ENCODE measurements around the gene EVC2. TPM values are rescaled to one million over a fixed set of nuclear protein-coding genes. Genes with fewer than 3 reads are reported as not detected.

EVC2 gene
- polyA plus RNA-seq, 1 donor (not counting 4 experiments of a cell fraction or from before 2014, with no cell fraction given): 1.7 TPM

DNA sequence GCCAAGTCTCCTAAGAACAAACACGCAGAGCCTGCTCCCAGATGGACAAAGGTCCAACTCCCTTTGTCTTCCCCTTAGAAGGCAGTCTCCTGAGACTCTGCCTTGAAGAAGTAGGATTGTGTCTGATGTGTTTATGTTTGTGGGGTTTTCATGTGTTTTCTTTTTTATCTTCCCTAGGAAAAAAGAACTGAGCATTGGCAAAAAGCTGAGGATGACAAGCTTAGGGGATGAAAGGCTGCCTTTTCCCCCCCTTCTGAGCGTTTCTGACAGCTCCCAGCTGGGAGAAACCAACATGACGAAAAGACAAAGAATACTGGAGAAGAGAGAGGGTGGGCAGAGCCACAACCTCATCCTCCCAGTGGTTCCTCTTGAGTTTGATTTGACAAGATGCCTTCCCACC, 181.1 kb downstream of the EVC2 start:
- H3K4me3 ChIP-seq (ENCODE audit: control insufficient read depth in 2 of 3, extremely low read depth in 1 of 3, insufficient read depth in 2 of 3, low read depth in 1 of 3, low read length in 3 of 3): no peak overlapping the region
- FAIRE-seq (no peak), DNase-seq (ENCODE audit: low read depth, low spot score) (no peak)
- H3K4me1 ChIP-seq (ENCODE audit: control insufficient read depth, extremely low read depth, insufficient read depth, low read length): no peaks in the 10 kb centered on the region
- H3K9ac ChIP-seq (ENCODE audit: control insufficient read depth, extremely low read depth, insufficient read depth, low read length): no peak overlapping the region
- H3K79me2 ChIP-seq (ENCODE audit: control insufficient read depth, insufficient read depth, low read length): no peaks in the 10 kb centered on the region
- no peak overlapping the region for H2AFZ ChIP-seq (ENCODE audit: control insufficient read depth, low read length)
- TF ChIP-seq, protein P1, sequence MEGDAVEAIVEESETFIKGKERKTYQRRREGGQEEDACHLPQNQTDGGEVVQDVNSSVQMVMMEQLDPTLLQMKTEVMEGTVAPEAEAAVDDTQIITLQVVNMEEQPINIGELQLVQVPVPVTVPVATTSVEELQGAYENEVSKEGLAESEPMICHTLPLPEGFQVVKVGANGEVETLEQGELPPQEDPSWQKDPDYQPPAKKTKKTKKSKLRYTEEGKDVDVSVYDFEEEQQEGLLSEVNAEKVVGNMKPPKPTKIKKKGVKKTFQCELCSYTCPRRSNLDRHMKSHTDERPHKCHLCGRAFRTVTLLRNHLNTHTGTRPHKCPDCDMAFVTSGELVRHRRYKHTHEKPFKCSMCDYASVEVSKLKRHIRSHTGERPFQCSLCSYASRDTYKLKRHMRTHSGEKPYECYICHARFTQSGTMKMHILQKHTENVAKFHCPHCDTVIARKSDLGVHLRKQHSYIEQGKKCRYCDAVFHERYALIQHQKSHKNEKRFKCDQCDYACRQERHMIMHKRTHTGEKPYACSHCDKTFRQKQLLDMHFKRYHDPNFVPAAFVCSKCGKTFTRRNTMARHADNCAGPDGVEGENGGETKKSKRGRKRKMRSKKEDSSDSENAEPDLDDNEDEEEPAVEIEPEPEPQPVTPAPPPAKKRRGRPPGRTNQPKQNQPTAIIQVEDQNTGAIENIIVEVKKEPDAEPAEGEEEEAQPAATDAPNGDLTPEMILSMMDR (optimal IDR thresholded peaks at IDR 0.05 in 1 of 3, IDR thresholded peaks at IDR 0.05 in 1 of 3, conservative IDR thresholded peaks at IDR 0.05 in 1 of 3; ENCODE audit: extremely low read depth in 1 of 3, insufficient read depth in 2 of 3, low read length in 3 of 3): no peak
- no peak for TF ChIP-seq EZH2 (IDR thresholded peaks at IDR 0.05; ENCODE audit: low read length)
- H3K4me2 ChIP-seq (ENCODE audit: control insufficient read depth, extremely low read depth, insufficient read depth, low read depth, low read length): no peak overlapping the region
- dilution Hi-C loops (cut with MboI; ENCODE audit: extremely low pct_ligation_motif_present, low sequenced_read_pairs): no loop called here
- peaks cover 0 to 4% of the 10 kb centered on the region in 2 experiments for H3K36me3 ChIP-seq (ENCODE audit: control insufficient read depth in 2 of 2, extremely low read depth in 1 of 2, insufficient read depth in 2 of 2, low read length in 2 of 2)
- H3K9me1 ChIP-seq (ENCODE audit: control insufficient read depth, extremely low read depth, insufficient read depth, low read length): no peaks in the 10 kb centered on the region
- no peaks in the 10 kb centered on the region for H3K27me3 ChIP-seq (ENCODE audit: control insufficient read depth, extremely low read depth, insufficient read depth, low read length)
- no peaks in the 10 kb centered on the region for H4K20me1 ChIP-seq (ENCODE audit: control insufficient read depth, extremely low read depth, insufficient read depth, low read length)
- H3K27ac ChIP-seq (ENCODE audit: control insufficient read depth, insufficient read depth, low read length): no peak overlapping the region
- no peaks in the 10 kb centered on the region for H3K9me3 ChIP-seq (ENCODE audit: control insufficient read depth, low read depth, low read length)

DNA sequence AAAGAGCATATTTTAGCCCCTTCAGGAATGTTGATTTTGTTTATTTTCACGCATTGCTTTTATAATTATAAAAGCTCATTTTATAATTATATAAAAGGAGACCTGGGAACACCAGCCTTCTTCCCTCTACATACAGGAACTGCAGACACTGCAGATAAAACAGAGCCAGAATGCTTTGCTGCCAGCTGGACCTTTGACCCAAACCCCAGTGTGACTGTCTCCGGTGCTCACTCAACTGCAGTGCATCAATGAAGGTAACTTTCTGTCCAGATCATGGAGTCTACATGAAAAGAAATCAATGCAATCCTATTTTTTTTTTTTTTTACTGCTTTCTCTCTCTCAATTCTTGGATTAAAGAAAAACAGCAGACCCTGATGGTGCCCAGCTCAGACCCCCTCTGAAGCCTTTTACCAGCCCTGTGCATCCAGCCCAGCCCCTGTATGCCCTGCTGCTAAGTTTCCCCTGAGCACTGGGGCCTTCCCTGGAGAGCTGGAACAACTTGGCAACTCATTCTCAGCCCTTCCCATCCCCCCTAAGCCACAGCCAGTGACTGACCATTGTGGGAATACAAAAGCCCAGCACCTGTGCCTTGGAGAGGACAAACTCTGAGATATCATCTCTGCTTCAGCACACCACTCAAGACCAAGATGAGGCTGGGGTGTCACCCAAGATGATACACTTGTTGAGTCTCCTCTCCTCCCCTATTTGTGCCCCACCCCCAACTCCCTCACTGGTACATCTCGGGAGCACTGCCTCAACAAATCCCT, 182.1 kb downstream of the EVC2 start:
- no peaks in the 10 kb centered on the region for H3K9me1 ChIP-seq (ENCODE audit: control insufficient read depth, extremely low read depth, insufficient read depth, low read length)
- H2AFZ ChIP-seq (ENCODE audit: control insufficient read depth, low read length): no peak overlapping the region
- H3K36me3 ChIP-seq (ENCODE audit: control insufficient read depth in 2 of 2, extremely low read depth in 1 of 2, insufficient read depth in 2 of 2, low read length in 2 of 2): peaks cover 0 to 4% of the 10 kb centered on the region in 2 experiments
- no peaks in the 10 kb centered on the region for H3K4me1 ChIP-seq (ENCODE audit: control insufficient read depth, extremely low read depth, insufficient read depth, low read length)
- no peak for FAIRE-seq
- dilution Hi-C loops (cut with MboI; ENCODE audit: extremely low pct_ligation_motif_present, low sequenced_read_pairs): no loop called here
- H3K79me2 ChIP-seq (ENCODE audit: control insufficient read depth, insufficient read depth, low read length): no peaks in the 10 kb centered on the region
- no peak for DNase-seq (ENCODE audit: low read depth, low spot score)
- H3K4me3 ChIP-seq (ENCODE audit: control insufficient read depth in 2 of 3, extremely low read depth in 1 of 3, insufficient read depth in 2 of 3, low read depth in 1 of 3, low read length in 3 of 3): no peak overlapping the region
- no peak overlapping the region for H3K9ac ChIP-seq (ENCODE audit: control insufficient read depth, extremely low read depth, insufficient read depth, low read length)
- H4K20me1 ChIP-seq (ENCODE audit: control insufficient read depth, extremely low read depth, insufficient read depth, low read length): no peaks in the 10 kb centered on the region
- H3K27me3 ChIP-seq (ENCODE audit: control insufficient read depth, extremely low read depth, insufficient read depth, low read length): no peaks in the 10 kb centered on the region
- H3K9me3 ChIP-seq (ENCODE audit: control insufficient read depth, low read depth, low read length): no peaks in the 10 kb centered on the region
- no peak overlapping the region for H3K27ac ChIP-seq (ENCODE audit: control insufficient read depth, insufficient read depth, low read length)
- H3K4me2 ChIP-seq (ENCODE audit: control insufficient read depth, extremely low read depth, insufficient read depth, low read depth, low read length): no peak overlapping the region
- no peak for TF ChIP-seq EZH2 (IDR thresholded peaks at IDR 0.05; ENCODE audit: low read length)
- TF ChIP-seq, protein P1 (optimal IDR thresholded peaks at IDR 0.05 in 1 of 3, IDR thresholded peaks at IDR 0.05 in 1 of 3, conservative IDR thresholded peaks at IDR 0.05 in 1 of 3; ENCODE audit: extremely low read depth in 1 of 3, insufficient read depth in 2 of 3, low read length in 3 of 3): no peak
